Activated CD4-positive, alpha-beta memory T cell treated with anti-CD3 and anti-CD28 coated beads, Interleukin-2, amount 10 ng/mL, durations not matched to agents 7 days and 5 days (primary cell): ENCODE measurements around the gene FARS2. TPM values are rescaled to one million over a fixed set of nuclear protein-coding genes. Genes with fewer than 3 reads are reported as not detected.

Experiments
- CTCF ChIA-PET: fragments of 350-600 bp; sonication (Branson Sonifier 250); formaldehyde crosslinking; loops from one replicate; lab custom pipeline; 2021; ENCODE audit warnings: antibody characterized with exemption, inconsistent platforms; lab: Charles Lee
- POLR2A ChIA-PET: fragments of 350-600 bp; sonication (Branson Sonifier 250); formaldehyde crosslinking; loops from one replicate; lab custom pipeline; 2021; ENCODE audit warnings: antibody characterized with exemption; lab: Charles Lee
- DNase-seq: peaks from one replicate; pipeline ENCODE4 v3.0.0-alpha.2; 2020
- H3K27ac Mint-ChIP-seq: one replicate; pipeline ENCODE4 v1.8.0; 2021; ENCODE audit warnings: mild to moderate bottlenecking, mixed read lengths
- H3K27me3 Mint-ChIP-seq: one replicate; pipeline ENCODE4 v1.8.0; 2021; ENCODE audit warnings: mixed read lengths
- H3K36me3 Mint-ChIP-seq: one replicate; pipeline ENCODE4 v1.8.0; 2021; ENCODE audit warnings: low read depth, mixed read lengths
- H3K4me1 Mint-ChIP-seq: one replicate; pipeline ENCODE4 v1.8.0; 2021; ENCODE audit warnings: mixed read lengths
- H3K4me3 Mint-ChIP-seq: one replicate; pipeline ENCODE4 v1.8.0; 2021; ENCODE audit warnings: mild to moderate bottlenecking, mixed read lengths
- H3K9me3 Mint-ChIP-seq: one replicate; pipeline ENCODE4 v1.8.0; 2021; ENCODE audit warnings: mixed read lengths
- total RNA-seq, 2 experiments: library from RNA; stranded (reverse); gene quantifications; one replicate each; pipeline ENCODE4 v1.2.3, GENCODE V29; 2021

The FARS2 gene
- total RNA-seq, 2 experiments from 2014 or later = 17.6 to 18.7 TPM

- H3K27ac Mint-ChIP-seq = no peak overlapping the region
- DNase-seq = no peak
- no peaks in the 10 kb centered on the region for H3K36me3 Mint-ChIP-seq
- ChIA-PET CTCF (interaction anchor here (1.3 kb wide), 1 partner anchor 255 kb away, joined by 11 read pairs; no protein-coding TSS in a partner anchor), POLR2A (no interaction called here)
- no peak overlapping the region for H3K4me3 Mint-ChIP-seq
- H3K27me3 Mint-ChIP-seq = no peaks in the 10 kb centered on the region
- no peaks in the 10 kb centered on the region for H3K9me3 Mint-ChIP-seq
- peaks cover 10% of the 10 kb centered on the region for H3K4me1 Mint-ChIP-seq
These were observed 138.1 kb downstream of the FARS2 start for GRCh38 chr6:5399391-5399790.

- ChIA-PET CTCF (interaction anchor here (0.8 to 3.7 kb wide), 9 partner anchors 82 to 258 kb away, joined by 3 to 31 read pairs (median 3); no protein-coding TSS in a partner anchor), POLR2A (no interaction called here)
- Mint-ChIP-seq H3K4me3 (no peak overlapping the region), H3K27ac (no peak overlapping the region), H3K36me3 (no peaks in the 10 kb centered on the region), H3K9me3 (no peaks in the 10 kb centered on the region), H3K4me1 (peaks cover 10% of the 10 kb centered on the region), H3K27me3 (no peaks in the 10 kb centered on the region)
- DNase-seq = no peak
These were observed 140.8 kb downstream of the FARS2 start for GRCh38 chr6:5401845-5402738.

GRCh38 chr6:5403076-5403475 is 141.8 kb downstream of the FARS2 start:
- Mint-ChIP-seq H3K4me1 (peaks cover 10% of the 10 kb centered on the region), H3K27me3 (no peaks in the 10 kb centered on the region), H3K36me3 (no peaks in the 10 kb centered on the region), H3K9me3 (no peaks in the 10 kb centered on the region), H3K27ac (no peak overlapping the region), H3K4me3 (no peak overlapping the region)
- DNase-seq = no peak
- CTCF ChIA-PET = interaction anchor here (0.8 to 3.7 kb wide), 7 partner anchors 83 to 259 kb away, joined by 3 to 31 read pairs (median 3); no protein-coding TSS in a partner anchor
- POLR2A ChIA-PET = no interaction called here

- ChIA-PET POLR2A (no interaction called here), CTCF (interaction anchor here (3.7 kb wide), 1 partner anchor 260 kb away, joined by 31 read pairs; no protein-coding TSS in a partner anchor)
- no peak for DNase-seq
- Mint-ChIP-seq H3K4me1 (peaks cover 7% of the 10 kb centered on the region), H3K27me3 (no peaks in the 10 kb centered on the region), H3K36me3 (no peaks in the 10 kb centered on the region), H3K9me3 (no peaks in the 10 kb centered on the region), H3K4me3 (no peak overlapping the region), H3K27ac (no peak overlapping the region)
These were observed 142.3 kb downstream of the FARS2 start for GRCh38 chr6:5403609-5404008.

GRCh38 chr6:5405976-5406375 is 144.7 kb downstream of the FARS2 start:
- DNase-seq = no peak
- ChIA-PET CTCF (interaction anchor here (1.4 to 1.5 kb wide), 2 partner anchors 12 to 262 kb away, joined by 4 to 8 read pairs; no protein-coding TSS in a partner anchor), POLR2A (no interaction called here)
- Mint-ChIP-seq H3K9me3 (no peaks in the 10 kb centered on the region), H3K27me3 (no peaks in the 10 kb centered on the region), H3K4me1 (peaks cover 3% of the 10 kb centered on the region), H3K4me3 (no peak overlapping the region), H3K36me3 (no peaks in the 10 kb centered on the region), H3K27ac (no peak overlapping the region)

GRCh38 chr6:5411414-5411813 is 150.1 kb downstream of the FARS2 start:
- H3K4me3 Mint-ChIP-seq = no peak overlapping the region
- H3K4me1 Mint-ChIP-seq = no peaks in the 10 kb centered on the region
- ChIA-PET CTCF (no interaction called here), POLR2A (no interaction called here)
- H3K36me3 Mint-ChIP-seq = no peaks in the 10 kb centered on the region
- no peaks in the 10 kb centered on the region for H3K27me3 Mint-ChIP-seq
- H3K9me3 Mint-ChIP-seq = no peaks in the 10 kb centered on the region
- H3K27ac Mint-ChIP-seq = no peak overlapping the region
- no peak for DNase-seq

- CTCF ChIA-PET = no interaction called here
- Mint-ChIP-seq H3K4me1 (no peaks in the 10 kb centered on the region), H3K27ac (no peak overlapping the region), H3K9me3 (no peaks in the 10 kb centered on the region), H3K27me3 (no peaks in the 10 kb centered on the region), H3K36me3 (no peaks in the 10 kb centered on the region), H3K4me3 (no peak overlapping the region)
- no peak for DNase-seq
- POLR2A ChIA-PET = no interaction called here
These were observed 150.7 kb downstream of the FARS2 start for GRCh38 chr6:5412017-5412416.

- CTCF ChIA-PET = interaction anchor here (2.1 kb wide), 1 partner anchor 269 kb away, joined by 7 read pairs; no protein-coding TSS in a partner anchor
- Mint-ChIP-seq H3K4me3 (no peak overlapping the region), H3K27ac (no peak overlapping the region), H3K4me1 (no peaks in the 10 kb centered on the region), H3K27me3 (no peaks in the 10 kb centered on the region), H3K36me3 (peaks cover 4% of the 10 kb centered on the region), H3K9me3 (no peaks in the 10 kb centered on the region)
- DNase-seq = no peak
- POLR2A ChIA-PET = no interaction called here
These were observed 151.3 kb downstream of the FARS2 start for GRCh38 chr6:5412663-5413062.

- no peak overlapping the region for H3K27ac Mint-ChIP-seq
- CTCF ChIA-PET = no interaction called here
- DNase-seq = no peak
- peaks cover 11% of the 10 kb centered on the region for H3K36me3 Mint-ChIP-seq
- H3K27me3 Mint-ChIP-seq = no peaks in the 10 kb centered on the region
- no peaks in the 10 kb centered on the region for H3K9me3 Mint-ChIP-seq
- H3K4me1 Mint-ChIP-seq = no peaks in the 10 kb centered on the region
- H3K4me3 Mint-ChIP-seq = no peak overlapping the region
- POLR2A ChIA-PET = no interaction called here
These were observed 154.9 kb downstream of the FARS2 start for GRCh38 chr6:5416250-5416649.

- Mint-ChIP-seq H3K27ac (no peak overlapping the region), H3K4me3 (no peak overlapping the region), H3K36me3 (peaks cover 15% of the 10 kb centered on the region), H3K4me1 (no peaks in the 10 kb centered on the region), H3K27me3 (no peaks in the 10 kb centered on the region), H3K9me3 (no peaks in the 10 kb centered on the region)
- no peak for DNase-seq
- ChIA-PET POLR2A (no interaction called here), CTCF (interaction anchor here (0.7 to 1.2 kb wide), 2 partner anchors 13 to 279 kb away, joined by 3 read pairs; no protein-coding TSS in a partner anchor)
These were observed 161.1 kb downstream of the FARS2 start for GRCh38 chr6:5422321-5422915.

GRCh38 chr6:5423251-5423650 is 161.9 kb downstream of the FARS2 start:
- no peak for DNase-seq
- no peak overlapping the region for H3K27ac Mint-ChIP-seq
- peaks cover 11% of the 10 kb centered on the region for H3K36me3 Mint-ChIP-seq
- POLR2A ChIA-PET = no interaction called here
- no peaks in the 10 kb centered on the region for H3K4me1 Mint-ChIP-seq
- CTCF ChIA-PET = interaction anchor here (0.7 kb wide), 1 partner anchor 12 kb away, joined by 3 read pairs; no protein-coding TSS in a partner anchor
- H3K9me3 Mint-ChIP-seq = no peaks in the 10 kb centered on the region
- no peaks in the 10 kb centered on the region for H3K27me3 Mint-ChIP-seq
- no peak overlapping the region for H3K4me3 Mint-ChIP-seq

- Mint-ChIP-seq H3K27me3 (no peaks in the 10 kb centered on the region), H3K36me3 (peaks cover 10% of the 10 kb centered on the region), H3K4me1 (no peaks in the 10 kb centered on the region), H3K9me3 (no peaks in the 10 kb centered on the region), H3K4me3 (no peak overlapping the region), H3K27ac (no peak overlapping the region)
- CTCF ChIA-PET = no interaction called here
- POLR2A ChIA-PET = no interaction called here
- DNase-seq = no peak
These were observed 163.4 kb downstream of the FARS2 start for GRCh38 chr6:5424726-5425125.

GRCh38 chr6:5425267-5425666 is 164.0 kb downstream of the FARS2 start:
- ChIA-PET POLR2A (no interaction called here), CTCF (no interaction called here)

More at GRCh38 chr6:5425267-5425666, 164.0 kb downstream of the FARS2 start:
- Mint-ChIP-seq H3K4me1 (no peaks in the 10 kb centered on the region), H3K4me3 (no peak overlapping the region), H3K9me3 (no peaks in the 10 kb centered on the region), H3K27ac (no peak overlapping the region), H3K36me3 (peaks cover 5% of the 10 kb centered on the region), H3K27me3 (no peaks in the 10 kb centered on the region)
- no peak for DNase-seq
